ENCODE measurements around the gene TUBE1.
"Not testable (repeated sequence)": the region's sequence is repeated elsewhere in the genome, so short reads cannot be mapped to it uniquely, and the experiment has no call there.

Gene TUBE1

GRCh38 chr6:112087136-112087911 lies at the start of gene TUBE1, which contains the start of gene FAM229B:
Gene TUBE1, minus strand, starts transcription at chr6:112087482. Its CDS starts 48 bp downstream, at chr6:112087434.
Gene FAM229B, plus strand, starts transcription at chr6:112087591. Its CDS starts 11,693 bp downstream, at chr6:112099284.
- peak within 1 kb of the TSS; percentile 91 for H3K4me3 ChIP-seq (ENCODE audit: low read depth, low read length)

- no peak overlapping the region for H3K4me3 ChIP-seq (ENCODE audit: low read depth, low read length)
Measured at GRCh38 chr6:112130878-112131277, 43.6 kb upstream of the TUBE1 start.

GRCh38 chr6:112128208-112128607 lies 40.9 kb upstream of the TUBE1 start:
- no peak overlapping the region for H3K4me3 ChIP-seq (ENCODE audit: low read depth, low read length)

- H3K4me3 ChIP-seq (ENCODE audit: low read depth, low read length) = no peak overlapping the region
Measured at GRCh38 chr6:112123982-112124381, 36.7 kb upstream of the TUBE1 start.

GRCh38 chr6:112122756-112123155 lies 35.5 kb upstream of the TUBE1 start:
- H3K4me3 ChIP-seq (ENCODE audit: low read depth, low read length) = no peak overlapping the region

GRCh38 chr6:112118034-112118433 lies 30.8 kb upstream of the TUBE1 start:
- H3K4me3 ChIP-seq (ENCODE audit: low read depth, low read length) = no peak overlapping the region

GRCh38 chr6:112117554-112117953 lies 30.3 kb upstream of the TUBE1 start:
- no peak overlapping the region for H3K4me3 ChIP-seq (ENCODE audit: low read depth, low read length)

GRCh38 chr6:112116221-112116620 lies 28.9 kb upstream of the TUBE1 start:
- no peak overlapping the region for H3K4me3 ChIP-seq (ENCODE audit: low read depth, low read length)

GRCh38 chr6:112114577-112115223 lies 27.4 kb upstream of the TUBE1 start:
- H3K4me3 ChIP-seq (ENCODE audit: low read depth, low read length) = no peak overlapping the region

GRCh38 chr6:112113918-112114317 lies 26.6 kb upstream of the TUBE1 start:
- H3K4me3 ChIP-seq (ENCODE audit: low read depth, low read length) = no peak overlapping the region

- no peak overlapping the region for H3K4me3 ChIP-seq (ENCODE audit: low read depth, low read length)
Measured at GRCh38 chr6:112113431-112113830, 26.1 kb upstream of the TUBE1 start.

- no peak overlapping the region for H3K4me3 ChIP-seq (ENCODE audit: low read depth, low read length)
Measured at GRCh38 chr6:112109262-112109661, 22.0 kb upstream of the TUBE1 start.

- H3K4me3 ChIP-seq (ENCODE audit: low read depth, low read length) = no peak overlapping the region
Measured at GRCh38 chr6:112106562-112106961, 19.3 kb upstream of the TUBE1 start.

GRCh38 chr6:112106026-112106425 lies 18.7 kb upstream of the TUBE1 start:
- H3K4me3 ChIP-seq (ENCODE audit: low read depth, low read length) = not testable (repeated sequence)

- H3K4me3 ChIP-seq (ENCODE audit: low read depth, low read length) = no peak overlapping the region
Measured at GRCh38 chr6:112100561-112100960, 13.3 kb upstream of the TUBE1 start.

- H3K4me3 ChIP-seq (ENCODE audit: low read depth, low read length) = no peak overlapping the region
Measured at GRCh38 chr6:112096901-112097300, 9.6 kb upstream of the TUBE1 start.

GRCh38 chr6:112087916-112088315 lies 634 bp upstream of the TUBE1 start:
- peak overlapping the region; percentile 91 for H3K4me3 ChIP-seq (ENCODE audit: low read depth, low read length)

- peak overlapping the region; percentile 91 for H3K4me3 ChIP-seq (ENCODE audit: low read depth, low read length)
Measured at GRCh38 chr6:112086744-112087135, 542 bp downstream of the TUBE1 start.

- no peak overlapping the region for H3K4me3 ChIP-seq (ENCODE audit: low read depth, low read length)
Measured at GRCh38 chr6:112085286-112086065, 1.8 kb downstream of the TUBE1 start.

GRCh38 chr6:112081569-112081968 lies 5.7 kb downstream of the TUBE1 start:
- no peak overlapping the region for H3K4me3 ChIP-seq (ENCODE audit: low read depth, low read length)

- no peak overlapping the region for H3K4me3 ChIP-seq (ENCODE audit: low read depth, low read length)
Measured at GRCh38 chr6:112066606-112067005, 20.7 kb downstream of the TUBE1 start.
